ENCODE data around the gene PHOX2A. TPM values are rescaled to one million over a fixed set of nuclear protein-coding genes. Genes with fewer than 3 reads are reported as not detected.

The PHOX2A gene
- total RNA-seq, 3 donors from 2014 or later: not detected

DNA sequence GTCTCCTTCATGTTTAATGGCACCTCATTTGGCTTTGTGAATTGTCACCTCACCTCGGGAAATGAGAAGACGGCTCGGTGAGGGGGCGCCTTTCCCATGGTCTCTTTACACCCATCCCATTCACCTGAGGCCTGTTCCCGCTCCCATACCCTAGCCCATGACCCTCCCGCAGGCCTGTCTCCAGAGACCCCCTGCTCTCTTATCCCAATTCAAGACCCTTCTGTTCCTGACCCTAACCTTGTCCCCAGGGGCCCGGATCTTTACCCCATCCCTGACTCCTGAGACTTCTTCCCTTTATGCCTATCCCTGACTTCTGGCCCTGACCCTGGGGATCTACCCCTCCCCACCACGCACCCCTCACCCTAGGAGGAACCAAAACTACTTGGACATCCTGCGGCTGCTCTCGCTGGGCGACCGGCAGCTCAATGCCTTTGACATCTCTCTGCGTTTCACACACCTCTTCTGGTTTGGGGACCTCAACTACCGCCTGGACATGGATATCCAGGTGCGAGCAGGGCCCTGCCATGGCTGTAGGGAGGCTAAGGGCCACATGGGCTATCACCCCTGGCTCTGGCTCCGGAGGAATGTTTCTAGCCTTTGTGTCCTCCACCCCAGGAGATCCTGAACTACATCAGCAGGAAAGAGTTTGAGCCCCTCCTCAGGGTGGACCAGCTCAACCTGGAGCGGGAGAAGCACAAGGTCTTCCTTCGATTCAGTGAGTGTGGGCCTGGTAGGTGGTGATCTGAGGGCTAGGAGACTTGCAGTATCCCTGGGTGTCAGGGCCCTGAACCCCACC, 11.5 kb downstream of the PHOX2A start:
- Histone ChIP-seq H3K27me3 (no peaks in the 10 kb centered on the region), H3K4me1 (peaks cover 0 to under 1% of the 10 kb centered on the region in 2 donors), H3K9me3 (no peaks in the 10 kb centered on the region), H3K27ac (no peak overlapping the region), H3K36me3 (peaks cover 5% of the 10 kb centered on the region), H3K4me3 (no peak overlapping the region)
- intact Hi-C loops (cut with DNase I; ENCODE audit: low total_unique reads): no loop called here
- TF ChIP-seq POLR2AphosphoS5 (IDR thresholded peaks at IDR 0.05) (no peak), POLR2A (IDR thresholded peaks at IDR 0.05) (no peak)
- TF ChIP-seq, protein P1, sequence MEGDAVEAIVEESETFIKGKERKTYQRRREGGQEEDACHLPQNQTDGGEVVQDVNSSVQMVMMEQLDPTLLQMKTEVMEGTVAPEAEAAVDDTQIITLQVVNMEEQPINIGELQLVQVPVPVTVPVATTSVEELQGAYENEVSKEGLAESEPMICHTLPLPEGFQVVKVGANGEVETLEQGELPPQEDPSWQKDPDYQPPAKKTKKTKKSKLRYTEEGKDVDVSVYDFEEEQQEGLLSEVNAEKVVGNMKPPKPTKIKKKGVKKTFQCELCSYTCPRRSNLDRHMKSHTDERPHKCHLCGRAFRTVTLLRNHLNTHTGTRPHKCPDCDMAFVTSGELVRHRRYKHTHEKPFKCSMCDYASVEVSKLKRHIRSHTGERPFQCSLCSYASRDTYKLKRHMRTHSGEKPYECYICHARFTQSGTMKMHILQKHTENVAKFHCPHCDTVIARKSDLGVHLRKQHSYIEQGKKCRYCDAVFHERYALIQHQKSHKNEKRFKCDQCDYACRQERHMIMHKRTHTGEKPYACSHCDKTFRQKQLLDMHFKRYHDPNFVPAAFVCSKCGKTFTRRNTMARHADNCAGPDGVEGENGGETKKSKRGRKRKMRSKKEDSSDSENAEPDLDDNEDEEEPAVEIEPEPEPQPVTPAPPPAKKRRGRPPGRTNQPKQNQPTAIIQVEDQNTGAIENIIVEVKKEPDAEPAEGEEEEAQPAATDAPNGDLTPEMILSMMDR (IDR thresholded peaks at IDR 0.05): no peak
- peak in 1 of 2 donors; percentile 16 for DNase-seq (ENCODE audit: low spot score in 2 of 2)

DNA sequence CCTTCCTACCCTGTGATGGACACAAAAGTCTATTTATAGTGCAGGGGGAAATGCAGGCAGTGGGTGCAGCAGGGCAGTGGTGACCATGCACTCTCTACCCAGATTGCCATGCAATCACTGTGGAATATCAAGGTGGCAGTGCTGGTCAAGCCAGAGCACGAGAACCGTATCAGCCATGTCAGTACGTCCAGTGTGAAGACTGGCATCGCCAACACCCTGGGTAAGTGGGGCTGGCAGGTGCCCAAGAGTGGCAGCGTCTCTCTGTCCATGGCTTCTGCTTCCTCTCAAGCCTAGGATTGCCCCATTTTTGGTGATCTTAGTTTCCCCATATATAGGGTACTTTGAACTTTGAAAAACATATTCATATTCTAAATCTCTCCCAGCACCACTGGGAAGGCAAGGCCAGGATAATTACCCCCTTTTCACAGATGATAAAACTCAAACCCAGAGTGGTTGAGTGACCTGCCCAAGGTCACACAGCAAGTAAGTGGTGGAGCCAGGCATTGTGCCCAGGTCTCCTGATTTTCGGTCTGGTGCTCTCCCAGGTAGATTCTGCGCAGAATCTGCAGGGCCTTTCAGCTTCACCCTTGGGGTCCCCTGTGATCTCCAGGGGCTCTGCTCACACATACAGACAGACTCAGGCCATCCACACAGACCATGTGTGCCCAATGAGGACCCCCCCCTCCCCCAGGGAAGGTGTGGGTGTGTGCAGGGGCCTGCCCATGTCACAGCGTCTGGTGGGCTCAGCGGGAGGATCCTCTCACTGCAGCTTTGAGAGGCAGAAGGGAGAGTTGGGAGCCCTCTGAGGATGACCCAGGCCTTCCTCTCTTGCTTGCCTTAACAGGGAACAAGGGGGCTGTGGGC, 12.3 kb downstream of the PHOX2A start:
- no peak for TF ChIP-seq POLR2AphosphoS5 (IDR thresholded peaks at IDR 0.05)
- TF ChIP-seq POLR2A (IDR thresholded peaks at IDR 0.05): no peak
- TF ChIP-seq, protein P1 (IDR thresholded peaks at IDR 0.05): no peak
- H3K4me3 ChIP-seq: no peak overlapping the region
- no peaks in the 10 kb centered on the region for H3K9me3 ChIP-seq
- no peaks in the 10 kb centered on the region for H3K27me3 ChIP-seq
- peaks cover 5% of the 10 kb centered on the region for H3K36me3 ChIP-seq
- DNase-seq (ENCODE audit: low spot score in 2 of 2): peak in 1 of 2 donors; percentile 16
- no peak overlapping the region for H3K27ac ChIP-seq
- H3K4me1 ChIP-seq: peaks cover 0 to 9% of the 10 kb centered on the region in 2 donors
- intact Hi-C loops (cut with DNase I; ENCODE audit: low total_unique reads): no loop called here

DNA sequence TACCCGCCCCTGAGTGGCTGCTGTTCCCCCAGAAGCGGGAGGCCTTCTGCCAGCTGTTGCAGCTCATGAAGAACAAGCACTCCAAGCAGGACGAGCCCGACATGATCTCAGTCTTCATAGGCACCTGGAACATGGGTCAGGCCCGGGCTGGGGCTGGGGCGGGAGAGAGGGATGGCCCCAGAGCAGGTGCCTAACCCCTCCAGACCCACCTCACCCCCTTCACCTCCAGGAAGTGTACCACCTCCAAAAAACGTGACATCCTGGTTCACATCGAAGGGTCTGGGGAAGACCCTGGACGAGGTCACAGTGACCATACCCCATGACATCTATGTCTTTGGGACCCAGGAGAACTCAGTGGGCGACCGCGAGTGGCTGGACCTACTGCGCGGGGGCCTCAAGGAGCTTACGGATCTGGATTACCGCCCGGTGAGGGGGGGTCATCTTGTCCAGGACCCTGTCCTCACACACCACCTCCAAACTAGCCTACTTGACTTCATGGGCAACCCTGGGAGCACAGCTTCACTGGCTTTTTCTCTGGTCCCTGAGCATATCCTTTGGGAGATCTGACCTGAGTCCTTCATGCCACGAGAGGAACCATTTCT, 13.1 kb downstream of the PHOX2A start:
- H3K36me3 ChIP-seq: peaks cover 5% of the 10 kb centered on the region
- H3K27ac ChIP-seq: no peak overlapping the region
- DNase-seq (ENCODE audit: low spot score in 2 of 2): peak in 1 of 2 donors; percentile 13
- H3K4me1 ChIP-seq: peaks cover 1 to 12% of the 10 kb centered on the region in 2 donors
- no peak overlapping the region for H3K4me3 ChIP-seq
- intact Hi-C loops (cut with DNase I; ENCODE audit: low total_unique reads): no loop called here
- H3K27me3 ChIP-seq: no peaks in the 10 kb centered on the region
- TF ChIP-seq, protein P1 (IDR thresholded peaks at IDR 0.05): no peak
- TF ChIP-seq POLR2A (IDR thresholded peaks at IDR 0.05): no peak
- no peak for TF ChIP-seq POLR2AphosphoS5 (IDR thresholded peaks at IDR 0.05)
- H3K9me3 ChIP-seq: no peaks in the 10 kb centered on the region

DNA sequence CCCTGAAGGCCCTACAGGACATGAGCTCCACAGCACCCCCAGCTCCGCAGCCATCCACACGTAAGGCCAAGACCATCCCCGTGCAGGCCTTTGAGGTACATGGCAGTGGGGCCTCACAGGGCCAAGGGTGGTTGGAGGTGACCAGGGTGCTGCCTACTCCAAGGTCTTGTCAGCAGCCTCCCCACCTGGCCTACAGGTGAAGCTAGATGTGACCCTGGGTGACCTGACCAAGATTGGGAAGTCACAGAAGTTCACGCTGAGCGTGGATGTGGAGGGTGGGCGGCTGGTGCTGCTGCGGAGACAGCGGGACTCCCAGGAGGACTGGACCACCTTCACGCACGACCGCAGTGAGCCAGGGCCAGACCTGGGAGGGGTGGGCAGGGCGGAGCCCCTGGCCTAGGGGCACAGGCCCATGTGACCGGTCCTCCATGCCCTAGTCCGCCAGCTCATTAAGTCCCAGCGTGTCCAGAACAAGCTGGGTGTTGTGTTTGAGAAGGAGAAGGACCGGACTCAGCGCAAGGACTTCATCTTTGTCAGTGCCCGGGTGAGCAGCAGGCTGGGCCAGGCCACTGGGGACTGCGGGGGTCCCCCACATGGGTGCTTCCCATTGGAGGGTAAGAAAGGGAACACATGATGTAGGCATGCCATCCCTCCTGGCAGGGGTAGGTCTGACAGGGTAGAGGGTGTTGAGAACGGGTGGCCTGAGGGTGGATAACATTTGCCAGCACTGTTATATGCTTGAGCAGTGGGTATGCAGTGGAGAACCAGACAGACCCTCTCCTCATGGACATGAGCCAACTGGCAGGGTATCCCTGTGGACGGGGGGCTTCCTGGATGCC, 13.8 kb downstream of the PHOX2A start:
- H3K4me1 ChIP-seq: peaks cover 7 to 17% of the 10 kb centered on the region in 2 donors
- TF ChIP-seq POLR2AphosphoS5 (IDR thresholded peaks at IDR 0.05) (no peak), POLR2A (IDR thresholded peaks at IDR 0.05) (no peak)
- TF ChIP-seq, protein P1 (IDR thresholded peaks at IDR 0.05): no peak
- H3K4me3 ChIP-seq: no peak overlapping the region
- DNase-seq (ENCODE audit: low spot score in 2 of 2): peak in 1 of 2 donors; percentile 43
- H3K9me3 ChIP-seq: no peaks in the 10 kb centered on the region
- H3K36me3 ChIP-seq: peaks cover 5% of the 10 kb centered on the region
- intact Hi-C loops (cut with DNase I; ENCODE audit: low total_unique reads): no loop called here
- no peak overlapping the region for H3K27ac ChIP-seq
- no peaks in the 10 kb centered on the region for H3K27me3 ChIP-seq

All from breast epithelium (tissue), 4 donors.